Choroid plexus epithelial cell (primary cell): Measurements from ENCODE around the gene IFITM1.

Experiments
- DNase-seq: peaks from one replicate; pipeline ENCODE4 v3.0.0-alpha.2; 2010; ENCODE audit warnings: low read depth
- H3K4me3 ChIP-seq: 2 replicates; pipeline ENCODE4 v1.5.1; 2011; ENCODE audit warnings: low read depth, mild to moderate bottlenecking, control low read depth, low read length, moderate library complexity
- TF ChIP-seq, protein P1 (sequence below): conservative IDR thresholded peaks from 2 replicates; pipeline ENCODE4 v1.5.1; 2011; ENCODE audit warnings: low read depth, mild to moderate bottlenecking, control low read depth, inconsistent platforms, low read length, moderate library complexity

IFITM1 gene

GRCh38 chr11:271319-271715 lies 42.5 kb upstream of the IFITM1 start:
- TF ChIP-seq, protein P1, sequence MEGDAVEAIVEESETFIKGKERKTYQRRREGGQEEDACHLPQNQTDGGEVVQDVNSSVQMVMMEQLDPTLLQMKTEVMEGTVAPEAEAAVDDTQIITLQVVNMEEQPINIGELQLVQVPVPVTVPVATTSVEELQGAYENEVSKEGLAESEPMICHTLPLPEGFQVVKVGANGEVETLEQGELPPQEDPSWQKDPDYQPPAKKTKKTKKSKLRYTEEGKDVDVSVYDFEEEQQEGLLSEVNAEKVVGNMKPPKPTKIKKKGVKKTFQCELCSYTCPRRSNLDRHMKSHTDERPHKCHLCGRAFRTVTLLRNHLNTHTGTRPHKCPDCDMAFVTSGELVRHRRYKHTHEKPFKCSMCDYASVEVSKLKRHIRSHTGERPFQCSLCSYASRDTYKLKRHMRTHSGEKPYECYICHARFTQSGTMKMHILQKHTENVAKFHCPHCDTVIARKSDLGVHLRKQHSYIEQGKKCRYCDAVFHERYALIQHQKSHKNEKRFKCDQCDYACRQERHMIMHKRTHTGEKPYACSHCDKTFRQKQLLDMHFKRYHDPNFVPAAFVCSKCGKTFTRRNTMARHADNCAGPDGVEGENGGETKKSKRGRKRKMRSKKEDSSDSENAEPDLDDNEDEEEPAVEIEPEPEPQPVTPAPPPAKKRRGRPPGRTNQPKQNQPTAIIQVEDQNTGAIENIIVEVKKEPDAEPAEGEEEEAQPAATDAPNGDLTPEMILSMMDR, result no peak
- no peak overlapping the region for H3K4me3 ChIP-seq
- DNase-seq, result no peak

DNA sequence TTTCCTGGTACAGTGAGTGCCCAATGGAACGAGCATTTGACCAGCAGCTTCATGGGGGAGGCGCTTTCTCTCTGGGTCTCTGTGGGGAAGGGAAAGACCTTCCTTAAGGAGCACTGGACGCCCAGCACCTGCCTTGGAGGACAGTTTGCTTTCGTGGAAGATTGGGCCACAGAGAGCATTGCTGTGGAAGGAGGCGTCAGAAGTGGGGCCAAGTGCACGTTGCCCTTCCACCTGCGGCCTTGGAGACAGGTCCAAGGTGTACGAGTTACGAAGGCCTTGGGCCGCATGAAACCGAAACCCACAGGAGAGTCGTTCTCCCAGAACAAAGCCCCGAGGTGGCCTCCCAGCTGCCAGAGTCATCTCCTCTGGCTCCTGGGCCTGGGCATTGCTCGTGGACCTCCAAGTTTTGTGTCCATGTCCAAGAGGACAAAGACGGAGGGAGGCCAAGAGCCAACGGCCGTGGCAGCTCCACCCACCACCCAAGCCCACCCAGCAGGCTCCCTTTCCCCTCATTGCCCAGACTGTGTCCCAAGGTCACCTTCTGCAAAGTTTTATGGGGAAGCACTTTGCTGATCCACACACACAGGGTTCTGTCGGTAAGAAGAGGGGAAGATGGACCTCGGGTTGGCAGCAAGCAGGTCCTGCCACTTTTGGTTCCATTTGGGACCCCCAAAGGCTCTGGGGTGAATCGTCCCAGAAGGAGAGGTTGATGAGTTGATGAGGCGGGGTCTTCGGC lies 41.5 kb upstream of the IFITM1 start:
- H3K4me3 ChIP-seq, result no peak overlapping the region
- DNase-seq, result no peak
- TF ChIP-seq, protein P1, result no peak

- DNase-seq, result no peak
- TF ChIP-seq, protein P1, result no peak
- H3K4me3 ChIP-seq, result no peak overlapping the region
Observed at GRCh38 chr11:272931-273198, 41.0 kb upstream of the IFITM1 start.

DNA sequence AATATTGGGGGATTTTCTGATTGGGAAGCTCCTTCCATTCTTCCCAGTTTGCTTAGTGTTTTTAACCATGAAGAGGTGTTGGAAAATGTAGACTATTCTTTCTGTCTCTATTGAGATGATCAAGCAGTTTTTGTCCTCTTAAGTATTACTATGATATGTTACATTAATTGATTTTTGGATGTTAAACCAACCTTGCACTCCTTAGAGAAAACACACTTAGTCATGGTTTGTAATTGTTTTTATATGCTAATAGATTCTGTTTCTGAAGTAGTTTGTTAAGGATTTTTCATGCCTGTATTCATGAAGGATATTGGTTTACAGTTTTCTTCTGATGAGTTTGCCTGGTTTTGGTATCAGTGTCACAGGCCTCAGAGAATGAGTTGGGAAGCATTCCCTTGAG lies 37.6 kb upstream of the IFITM1 start:
- H3K4me3 ChIP-seq, result no peak overlapping the region
- no peak for DNase-seq
- TF ChIP-seq, protein P1, result no peak

GRCh38 chr11:278001-278951 lies 35.6 kb upstream of the IFITM1 start, which contains the start of gene NLRP6:
Gene NLRP6, plus strand, starts transcription at chr11:278407. Its CDS starts 163 bp downstream, at chr11:278570.
- no peak within 1 kb of the TSS for H3K4me3 ChIP-seq
- TF ChIP-seq, protein P1, result no peak
- no peak for DNase-seq

- no peak for DNase-seq
- TF ChIP-seq, protein P1, result no peak
- no peak overlapping the region for H3K4me3 ChIP-seq
Observed at GRCh38 chr11:279040-279965, 34.5 kb upstream of the IFITM1 start.
